IMR-90 (cell line): ENCODE results near the gene TNKS2. TPM values are rescaled to one million over a fixed set of nuclear protein-coding genes. Genes with fewer than 3 reads are reported as not detected.

ENCODE experiments used
- ATAC-seq: fragments of 200-7000 bp; cut with Tn5 transposase; 2 replicates; pipeline ENCODE4 v1.9.1; 2020; ENCODE audit warnings: low read depth, mild to moderate bottlenecking, moderate library complexity
- BruUV-seq: library from RNA; stranded (reverse); fragments of 400-500 nt; replicated peaks from 2 replicates; lab custom pipeline; 2021; lab: Mats Ljungman, UMichigan
- CTCF ChIA-PET: fragments of 300-600 bp; formaldehyde crosslinking; extraction: SDS; loops from one replicate; lab custom pipeline; 2021; ENCODE audit warnings: antibody characterized with exemption; lab: Yijun Ruan, JAX
- POLR2A ChIA-PET: fragments of 300-600 bp; sonication (Branson Sonifier 250); formaldehyde crosslinking; loops from one replicate; lab custom pipeline; 2022; ENCODE audit warnings: antibody characterized with exemption; ENCODE audit not compliant: unreplicated experiment; lab: Charles Lee
- DNase-seq: peaks from one replicate; pipeline ENCODE4 v3.0.0; 2013
- H2AFZ ChIP-seq: replicated peaks from 2 replicates; pipeline ENCODE3; 2013; ENCODE audit warnings: low read length, mild to moderate bottlenecking; ENCODE audit not compliant: poor library complexity
- H2AK5ac ChIP-seq: 2 replicates; pipeline ENCODE4 v1.6.1; 2013; ENCODE audit warnings: low read depth, low read length, inconsistent platforms
- H2AK9ac ChIP-seq: replicated peaks from 2 replicates; pipeline ENCODE3; 2013; ENCODE audit warnings: mild to moderate bottlenecking, low read depth, low read length, moderate library complexity; ENCODE audit not compliant: poor library complexity
- H2BK120ac ChIP-seq: 2 replicates; pipeline ENCODE4 v1.6.1; 2013; ENCODE audit warnings: low read depth, low read length, inconsistent platforms
- H2BK15ac ChIP-seq: 3 replicates; pipeline ENCODE4 v1.6.1; 2013; ENCODE audit warnings: low read depth, low read length, inconsistent platforms
- H2BK20ac ChIP-seq: 2 replicates; pipeline ENCODE4 v1.6.1; 2013; ENCODE audit warnings: low read depth, mild to moderate bottlenecking, inconsistent platforms, low read length, moderate library complexity
- H2BK5ac ChIP-seq: 2 replicates; pipeline ENCODE4 v1.6.1; 2013; ENCODE audit warnings: mild to moderate bottlenecking, low read depth, low read length, inconsistent platforms; ENCODE audit not compliant: poor library complexity, severe bottlenecking
- H3K14ac ChIP-seq: replicated peaks from 2 replicates; pipeline ENCODE4 v1.6.1; 2013; ENCODE audit warnings: low read depth, low read length, inconsistent platforms
- H3K18ac ChIP-seq: 2 replicates; pipeline ENCODE4 v1.6.1; 2013; ENCODE audit warnings: low read depth, low read length, control low read depth
- H3K23ac ChIP-seq: 2 replicates; pipeline ENCODE4 v1.6.1; 2013; ENCODE audit warnings: low read depth, low read length, inconsistent platforms
- H3K27ac ChIP-seq: 2 replicates; pipeline ENCODE4 v1.5.1; 2013; ENCODE audit warnings: mild to moderate bottlenecking, control low read depth, low read length; ENCODE audit not compliant: insufficient read depth
- H3K27me3 ChIP-seq: 2 replicates; pipeline ENCODE4 v1.6.1; 2013; ENCODE audit warnings: low read length; ENCODE audit not compliant: control insufficient read depth, insufficient read depth
- H3K36me3 ChIP-seq: 2 replicates; pipeline ENCODE4 v1.6.1; 2013; ENCODE audit warnings: low read length, mixed read lengths; ENCODE audit not compliant: control insufficient read depth, insufficient read depth
- H3K4ac ChIP-seq: 2 replicates; pipeline ENCODE4 v1.6.1; 2013; ENCODE audit warnings: low read depth, low read length, inconsistent platforms
- H3K4me1 ChIP-seq: 2 replicates; pipeline ENCODE4 v1.6.1; 2013; ENCODE audit warnings: low read length, mixed read lengths; ENCODE audit not compliant: control insufficient read depth, insufficient read depth
- H3K4me2 ChIP-seq: 2 replicates; pipeline ENCODE4 v1.6.1; 2013; ENCODE audit warnings: low read depth, mild to moderate bottlenecking, control low read depth, low read length, moderate library complexity
- H3K4me3 ChIP-seq: 2 replicates; pipeline ENCODE4 v1.5.1; 2013; ENCODE audit warnings: low read depth, mild to moderate bottlenecking, control low read depth, low read length, moderate library complexity; ENCODE audit not compliant: insufficient read depth
- H3K56ac ChIP-seq: 2 replicates; pipeline ENCODE4 v1.6.1; 2013; ENCODE audit warnings: low read length, inconsistent platforms; ENCODE audit not compliant: insufficient read depth; ENCODE audit errors: extremely low read depth
- H3K79me1 ChIP-seq, 2 experiments: 2 replicates each; pipeline ENCODE4 v1.6.1; 2013; ENCODE audit warnings: low read length in 2 of 2, inconsistent platforms in 1 of 2, low read depth in 1 of 2
- H3K9ac ChIP-seq: 2 replicates; pipeline ENCODE4 v1.6.1; 2013; ENCODE audit warnings: low read depth, low read length, control low read depth
- H3K9me1 ChIP-seq: 2 replicates; pipeline ENCODE4 v1.6.1; 2013; ENCODE audit warnings: low read length, inconsistent platforms; ENCODE audit not compliant: insufficient read depth
- H3K9me3 ChIP-seq: 2 replicates; pipeline ENCODE4 v1.6.1; 2013; ENCODE audit warnings: low read length; ENCODE audit not compliant: control insufficient read depth, insufficient read depth
- H4K20me1 ChIP-seq: 2 replicates; pipeline ENCODE4 v1.6.1; 2013; ENCODE audit warnings: low read length, inconsistent platforms; ENCODE audit not compliant: insufficient read depth
- H4K5ac ChIP-seq: 2 replicates; pipeline ENCODE4 v1.6.1; 2013; ENCODE audit warnings: mild to moderate bottlenecking, low read depth, low read length, control low read depth
- H4K8ac ChIP-seq, 2 experiments: 2 replicates each; pipeline ENCODE4 v1.6.1; 2013; ENCODE audit warnings: low read depth in 2 of 2, low read length in 2 of 2, control low read depth in 1 of 2, inconsistent platforms in 1 of 2
- H4K91ac ChIP-seq: 2 replicates; pipeline ENCODE4 v1.6.1; 2013; ENCODE audit warnings: low read depth, low read length, inconsistent platforms; ENCODE audit not compliant: insufficient read depth
- CEBPB ChIP-seq: IDR thresholded peaks from 2 replicates; pipeline ENCODE4 v1.6.1; 2012; ENCODE audit warnings: low read depth, low read length, improper control_type of control experiment
- MAZ ChIP-seq: IDR thresholded peaks from 2 replicates; pipeline ENCODE4 v1.6.1; 2012; ENCODE audit warnings: low read depth, mild to moderate bottlenecking, low read length, improper control_type of control experiment, moderate library complexity, borderline replicate concordance
- WGBS, 2 experiments: methylation state at CpG; one replicate each; pipeline versions ENCODE4 v1.1.5 to v1.1.7; 2013; ENCODE audit warnings: missing lambda C conversion rate in 2 of 2; ENCODE audit not compliant: insufficient read length in 1 of 2; ENCODE audit errors: extremely low coverage in 2 of 2; 5-methylcytosine and 5-hydroxymethylcytosine counted together
- dilution Hi-C: fragments of 300-500 bp; cut with HindIII; formaldehyde crosslinking; loops from one replicate; pipeline ENCODE4 v1.14.3; 2018; ENCODE audit warnings: low sequenced_read_pairs; ENCODE audit not compliant: unreplicated experiment
- in situ Hi-C: fragments of 300-500 bp; cut with MboI; formaldehyde crosslinking; loops from 3 replicates; pipeline ENCODE4 v1.14.3; 2019; ENCODE audit warnings: low sequenced_read_pairs, inconsistent platforms, mixed read lengths
- intact Hi-C: fragments of 100-400 bp; cut with micrococcal nuclease; formaldehyde crosslinking; loops from 2 replicates; pipeline ENCODE4 v1.10.0; 2022
- polyA plus RNA-seq, 3 experiments: library from polyadenylated mRNA; depleted of rRNA; stranded (reverse); fragments of >200 nt; gene quantifications; 2 replicates each; pipeline ENCODE4 v1.2.3, GENCODE V29; 2012; ENCODE audit warnings: low replicate concordance in 1 of 3
- total RNA-seq: library from RNA; depleted of rRNA; stranded (reverse); fragments of >200 nt; gene quantifications from 2 replicates; pipeline ENCODE4 v1.2.3, GENCODE V29; 2012

TNKS2 gene
- total and polyA plus RNA-seq, 2 of the 4 experiments (the other 2 are of a cell fraction), result 17.0 to 41.4 TPM

DNA sequence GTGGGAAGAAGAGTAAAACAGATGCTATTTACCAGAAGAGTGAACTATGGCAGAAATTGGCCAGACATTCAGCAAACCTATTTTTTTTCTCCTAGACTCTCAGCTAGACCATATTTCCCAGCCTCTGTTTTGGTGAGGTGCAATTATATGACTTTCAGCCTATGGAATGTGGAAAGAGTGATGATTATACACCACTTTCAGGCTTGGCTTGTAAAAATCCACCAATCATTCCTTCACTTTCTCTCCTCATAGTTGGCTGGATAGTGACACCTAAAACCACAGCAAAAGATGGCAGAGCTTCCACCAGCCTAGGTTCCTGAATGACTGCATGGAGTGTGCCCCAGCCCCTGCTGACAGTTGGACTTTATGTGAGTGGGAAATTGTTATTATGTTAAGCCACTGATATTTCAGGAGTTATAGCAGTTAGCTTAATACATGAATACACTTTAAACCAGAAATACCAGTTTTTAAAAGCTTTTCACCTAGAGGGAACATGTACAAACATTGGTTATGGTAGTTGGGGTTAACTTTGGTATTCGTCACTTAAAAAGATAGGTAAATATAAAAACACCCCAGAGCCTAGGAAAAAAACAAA is 19.1 kb upstream of the TNKS2 start:
- H3K27ac ChIP-seq, result no peak overlapping the region
- no peaks in the 10 kb centered on the region for H3K79me1 ChIP-seq
- no peaks in the 10 kb centered on the region for H3K36me3 ChIP-seq
- H3K56ac ChIP-seq, result no peak overlapping the region
- H3K4me2 ChIP-seq, result no peak overlapping the region
- ATAC-seq (no peak), DNase-seq (no peak)
- no peak overlapping the region for H2BK20ac ChIP-seq
- no peaks in the 10 kb centered on the region for H3K9me1 ChIP-seq
- intact Hi-C loops (no loop called here), dilution Hi-C loops (no loop called here), in situ Hi-C loops (no loop called here)
- no peaks in the 10 kb centered on the region for H3K9me3 ChIP-seq
- H4K5ac ChIP-seq, result no peak overlapping the region
- no peak overlapping the region for H2BK15ac ChIP-seq
- no peak overlapping the region for H3K4ac ChIP-seq
- no peak overlapping the region for H2BK5ac ChIP-seq
- TF ChIP-seq MAZ, result no peak
- no peak for TF ChIP-seq CEBPB
- no CpG with 5 or more reads among the region's 1 CpG for WGBS, 2 experiments
- H3K4me3 ChIP-seq, result no peak overlapping the region
- H2AK9ac ChIP-seq, result no peak overlapping the region
- CTCF ChIA-PET, result no interaction called here
- H3K9ac ChIP-seq, result no peak overlapping the region
- H3K27me3 ChIP-seq, result peaks cover 28% of the 10 kb centered on the region
- H3K18ac ChIP-seq, result no peak overlapping the region
- H4K8ac ChIP-seq, result no peak overlapping the region
- H2AK5ac ChIP-seq, result no peak overlapping the region
- no peaks in the 10 kb centered on the region for H4K20me1 ChIP-seq
- H3K23ac ChIP-seq, result no peak overlapping the region
- H2AFZ ChIP-seq, result no peak overlapping the region
- no peak overlapping the region for H4K91ac ChIP-seq
- no peak overlapping the region for H3K14ac ChIP-seq
- POLR2A ChIA-PET, result no interaction called here
- no TSS peak for BruUV-seq
- H2BK120ac ChIP-seq, result no peak overlapping the region
- H3K4me1 ChIP-seq, result no peaks in the 10 kb centered on the region
